Progenitor cell of endocrine pancreas (in vitro differentiated cells): ENCODE results near the gene HPS5. TPM values are rescaled to one million over a fixed set of nuclear protein-coding genes. Genes with fewer than 3 reads are reported as not detected.
A peak's percentile ranks its signal among the peaks of the same experiment; 100 is the strongest.

Experiments
- DNase-seq: peaks from one replicate; pipeline ENCODE4 v3.0.0; 2021; ENCODE audit warnings: low spot score; ENCODE audit not compliant: unreplicated experiment
- H3K27ac Mint-ChIP-seq: 2 replicates; pipeline ENCODE4 v1.8.0; 2021; ENCODE audit warnings: mild to moderate bottlenecking, moderate library complexity, mixed read lengths
- H3K27me3 Mint-ChIP-seq: 2 replicates; pipeline ENCODE4 v1.8.0; 2021; ENCODE audit warnings: mixed read lengths
- H3K36me3 Mint-ChIP-seq: 2 replicates; pipeline ENCODE4 v1.8.0; 2022; ENCODE audit warnings: mixed read lengths; ENCODE audit not compliant: insufficient read depth
- H3K4me1 Mint-ChIP-seq: 2 replicates; pipeline ENCODE4 v1.8.0; 2021; ENCODE audit warnings: low read depth, mixed read lengths
- H3K4me3 Mint-ChIP-seq: 2 replicates; pipeline ENCODE4 v1.8.0; 2021; ENCODE audit warnings: low read depth, mild to moderate bottlenecking, moderate library complexity, mixed read lengths
- H3K9me3 Mint-ChIP-seq: 2 replicates; pipeline ENCODE4 v1.8.0; 2021; ENCODE audit warnings: low read depth, mixed read lengths
- total RNA-seq: library from RNA; stranded (reverse); gene quantifications from 2 replicates; pipeline ENCODE4 v1.2.1, GENCODE V29; 2021
- TF ChIP-seq, protein P1 (sequence below): fragments of 200-600 bp; sonication (generic); IDR thresholded peaks from one replicate; pipeline ENCODE4 v1.5.0; 2021; ENCODE audit warnings: antibody characterized with exemption, mild to moderate bottlenecking; ENCODE audit not compliant: unreplicated experiment

The HPS5 gene
- total RNA-seq, 1 donor from 2014 or later = 17.6 TPM

DNA sequence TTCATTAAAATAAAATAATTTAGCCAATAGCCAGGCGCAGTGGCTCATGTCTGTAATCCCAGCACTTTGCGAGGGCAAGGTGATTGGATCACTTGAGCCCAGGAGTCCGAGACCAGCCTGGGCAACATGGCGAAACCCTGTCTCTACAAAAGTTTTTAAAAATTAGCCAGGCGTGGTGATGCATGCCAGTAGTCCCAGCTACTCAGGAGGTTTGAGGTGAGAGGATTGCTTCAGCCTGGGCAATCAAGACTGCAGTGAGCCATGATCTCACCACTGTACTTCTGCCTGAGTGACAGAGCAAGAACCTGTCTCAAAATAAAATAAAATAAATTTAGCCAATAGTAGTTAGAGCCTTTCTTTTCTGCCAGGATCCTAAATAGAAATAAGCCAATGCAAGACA, 12.2 kb downstream of the HPS5 start:
- H3K4me1 Mint-ChIP-seq = peaks cover 2% of the 10 kb centered on the region
- H3K4me3 Mint-ChIP-seq = no peak overlapping the region
- TF ChIP-seq, protein P1, sequence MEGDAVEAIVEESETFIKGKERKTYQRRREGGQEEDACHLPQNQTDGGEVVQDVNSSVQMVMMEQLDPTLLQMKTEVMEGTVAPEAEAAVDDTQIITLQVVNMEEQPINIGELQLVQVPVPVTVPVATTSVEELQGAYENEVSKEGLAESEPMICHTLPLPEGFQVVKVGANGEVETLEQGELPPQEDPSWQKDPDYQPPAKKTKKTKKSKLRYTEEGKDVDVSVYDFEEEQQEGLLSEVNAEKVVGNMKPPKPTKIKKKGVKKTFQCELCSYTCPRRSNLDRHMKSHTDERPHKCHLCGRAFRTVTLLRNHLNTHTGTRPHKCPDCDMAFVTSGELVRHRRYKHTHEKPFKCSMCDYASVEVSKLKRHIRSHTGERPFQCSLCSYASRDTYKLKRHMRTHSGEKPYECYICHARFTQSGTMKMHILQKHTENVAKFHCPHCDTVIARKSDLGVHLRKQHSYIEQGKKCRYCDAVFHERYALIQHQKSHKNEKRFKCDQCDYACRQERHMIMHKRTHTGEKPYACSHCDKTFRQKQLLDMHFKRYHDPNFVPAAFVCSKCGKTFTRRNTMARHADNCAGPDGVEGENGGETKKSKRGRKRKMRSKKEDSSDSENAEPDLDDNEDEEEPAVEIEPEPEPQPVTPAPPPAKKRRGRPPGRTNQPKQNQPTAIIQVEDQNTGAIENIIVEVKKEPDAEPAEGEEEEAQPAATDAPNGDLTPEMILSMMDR = no peak
- peaks cover 15% of the 10 kb centered on the region for H3K36me3 Mint-ChIP-seq
- no peaks in the 10 kb centered on the region for H3K27me3 Mint-ChIP-seq
- no peak for DNase-seq
- no peaks in the 10 kb centered on the region for H3K9me3 Mint-ChIP-seq
- H3K27ac Mint-ChIP-seq = no peak overlapping the region

- H3K4me3 Mint-ChIP-seq = no peak overlapping the region
- H3K27me3 Mint-ChIP-seq = no peaks in the 10 kb centered on the region
- H3K9me3 Mint-ChIP-seq = no peaks in the 10 kb centered on the region
- TF ChIP-seq, protein P1 = no peak
- peaks cover 2% of the 10 kb centered on the region for H3K4me1 Mint-ChIP-seq
- H3K27ac Mint-ChIP-seq = no peak overlapping the region
- no peak for DNase-seq
- peaks cover 15% of the 10 kb centered on the region for H3K36me3 Mint-ChIP-seq
Observed at GRCh38 chr11:18308242-18308641, 13.7 kb downstream of the HPS5 start.

GRCh38 chr11:18307461-18308139, 14.3 kb downstream of the HPS5 start:
- DNase-seq = no peak
- Mint-ChIP-seq H3K4me1 (peaks cover 2% of the 10 kb centered on the region), H3K27me3 (no peaks in the 10 kb centered on the region), H3K4me3 (no peak overlapping the region), H3K36me3 (peaks cover 15% of the 10 kb centered on the region), H3K27ac (no peak overlapping the region), H3K9me3 (no peaks in the 10 kb centered on the region)
- TF ChIP-seq, protein P1 = no peak

GRCh38 chr11:18304745-18305144, 17.2 kb downstream of the HPS5 start:
- DNase-seq = no peak
- Mint-ChIP-seq H3K4me1 (peaks cover 2% of the 10 kb centered on the region), H3K9me3 (no peaks in the 10 kb centered on the region), H3K27me3 (no peaks in the 10 kb centered on the region), H3K36me3 (peaks cover 16% of the 10 kb centered on the region), H3K27ac (no peak overlapping the region), H3K4me3 (no peak overlapping the region)
- TF ChIP-seq, protein P1 = no peak

DNA sequence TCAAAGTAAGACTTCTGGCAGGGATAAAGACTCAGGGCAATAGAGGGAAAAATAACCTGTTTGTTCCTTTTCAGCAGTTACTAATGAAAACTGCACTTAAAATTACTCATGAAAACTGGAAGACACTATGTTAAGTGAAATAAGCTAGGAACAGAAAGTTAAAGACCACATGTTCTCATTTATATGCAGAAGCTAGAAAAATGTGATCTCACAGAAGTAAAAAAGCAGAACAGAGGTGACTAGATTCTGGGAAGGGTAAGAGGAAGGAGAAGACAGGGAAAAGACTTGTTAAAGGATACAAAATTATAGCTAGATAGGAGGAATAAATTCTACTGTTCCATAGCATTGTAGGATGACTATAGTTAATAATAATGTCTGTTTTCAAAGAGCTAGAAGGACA, 22.2 kb downstream of the HPS5 start:
- Mint-ChIP-seq H3K4me3 (no peak overlapping the region), H3K27me3 (no peaks in the 10 kb centered on the region), H3K36me3 (peaks cover 12% of the 10 kb centered on the region), H3K27ac (peak overlapping the region; percentile 5), H3K9me3 (no peaks in the 10 kb centered on the region), H3K4me1 (no peaks in the 10 kb centered on the region)
- DNase-seq = no peak
- TF ChIP-seq, protein P1 = no peak
